Lower leg skin (tissue), 4 donors: ENCODE data around the gene RGSL1. TPM values are rescaled to one million over a fixed set of nuclear protein-coding genes. Genes with fewer than 3 reads are reported as not detected.

Experiments used
- DNase-seq, 2 donors: peaks; one replicate each; pipeline ENCODE4 v3.0.0-alpha.2; 2019; ENCODE audit warnings: low spot score in 2 of 2
- H3K4me3 ChIP-seq: fragments of 200-600 bp; sonication (generic); 2 replicates; pipeline ENCODE4 v1.5.1; 2017; ENCODE audit warnings: mild to moderate bottlenecking, low read depth; ENCODE audit not compliant: poor library complexity, severe bottlenecking
- POLR2A ChIP-seq, 2 donors: fragments of 450-650 bp; IDR thresholded peaks; one replicate each; pipeline ENCODE4 v1.6.1; 2016 to 2017; ENCODE audit warnings: antibody characterized with exemption in 2 of 2, mild to moderate bottlenecking in 1 of 2, moderate library complexity in 1 of 2
- WGBS, 2 donors: methylation state at CpG; one replicate each; pipeline ENCODE4 v1.1.5; 2018; 5-methylcytosine and 5-hydroxymethylcytosine counted together
- intact Hi-C: fragments of 100-400 bp; cut with DNase I; formaldehyde crosslinking; loops from one replicate; pipeline ENCODE4 v1.15.0; 2023; ENCODE audit warnings: low total_unique reads
- total RNA-seq, 4 donors: library from RNA; depleted of rRNA; stranded (reverse); fragments of >200 nt; gene quantifications; one replicate each; pipeline ENCODE4 v1.1.0, GENCODE V29; 2016
- TF ChIP-seq, protein P1 (sequence below), 3 donors: fragments of 450-650 bp; IDR thresholded peaks; one replicate each; pipeline ENCODE4 v1.5.1; 2016; ENCODE audit warnings: antibody characterized with exemption in 3 of 3, mild to moderate bottlenecking in 3 of 3, moderate library complexity in 2 of 3

The RGSL1 gene
- total RNA-seq, 4 donors from 2014 or later: not detected

DNA sequence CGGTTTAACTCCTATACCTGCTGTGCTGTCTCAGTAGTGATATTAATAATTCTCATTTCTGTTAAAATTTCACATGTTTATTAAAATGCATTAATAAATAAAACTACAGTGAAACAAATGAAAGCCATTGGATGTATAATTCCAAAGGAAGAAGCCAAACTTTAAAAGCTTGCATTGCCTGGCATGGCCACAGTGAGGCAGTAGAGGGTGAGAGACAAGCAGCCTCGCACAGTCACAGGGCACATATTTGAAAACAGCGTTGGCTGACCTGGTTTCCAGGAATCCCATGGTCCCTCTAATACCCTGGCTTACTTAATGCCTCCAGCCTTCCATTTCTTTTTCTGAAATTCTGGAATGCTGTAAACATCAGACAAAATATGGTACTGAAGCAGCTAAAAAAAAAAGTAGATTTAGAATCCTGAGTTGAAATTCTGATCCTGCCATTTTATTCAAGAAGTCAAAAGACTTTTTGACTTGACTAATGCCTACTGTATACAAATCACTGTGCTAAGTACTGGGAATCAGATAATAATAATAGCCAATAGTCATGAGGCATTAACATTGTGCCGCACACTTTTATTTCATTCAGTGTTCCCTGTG is 145.8 kb downstream of the RGSL1 start:
- 41 to 47% methylated on average over 4 of the region's 4 CpGs for whole genome bisulfite sequencing, 2 donors
- no peak for TF ChIP-seq POLR2A (IDR thresholded peaks at IDR 0.05)
- TF ChIP-seq, protein P1, sequence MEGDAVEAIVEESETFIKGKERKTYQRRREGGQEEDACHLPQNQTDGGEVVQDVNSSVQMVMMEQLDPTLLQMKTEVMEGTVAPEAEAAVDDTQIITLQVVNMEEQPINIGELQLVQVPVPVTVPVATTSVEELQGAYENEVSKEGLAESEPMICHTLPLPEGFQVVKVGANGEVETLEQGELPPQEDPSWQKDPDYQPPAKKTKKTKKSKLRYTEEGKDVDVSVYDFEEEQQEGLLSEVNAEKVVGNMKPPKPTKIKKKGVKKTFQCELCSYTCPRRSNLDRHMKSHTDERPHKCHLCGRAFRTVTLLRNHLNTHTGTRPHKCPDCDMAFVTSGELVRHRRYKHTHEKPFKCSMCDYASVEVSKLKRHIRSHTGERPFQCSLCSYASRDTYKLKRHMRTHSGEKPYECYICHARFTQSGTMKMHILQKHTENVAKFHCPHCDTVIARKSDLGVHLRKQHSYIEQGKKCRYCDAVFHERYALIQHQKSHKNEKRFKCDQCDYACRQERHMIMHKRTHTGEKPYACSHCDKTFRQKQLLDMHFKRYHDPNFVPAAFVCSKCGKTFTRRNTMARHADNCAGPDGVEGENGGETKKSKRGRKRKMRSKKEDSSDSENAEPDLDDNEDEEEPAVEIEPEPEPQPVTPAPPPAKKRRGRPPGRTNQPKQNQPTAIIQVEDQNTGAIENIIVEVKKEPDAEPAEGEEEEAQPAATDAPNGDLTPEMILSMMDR (IDR thresholded peaks at IDR 0.05): peak in 1 of 3 donors; percentile 60
- no peak overlapping the region for H3K4me3 ChIP-seq
- intact Hi-C loops: no loop called here
- DNase-seq: peak; percentile 68 to 90

- no peak overlapping the region for H3K4me3 ChIP-seq
- TF ChIP-seq POLR2A (IDR thresholded peaks at IDR 0.05): no peak
- TF ChIP-seq, protein P1 (IDR thresholded peaks at IDR 0.05): no peak
- DNase-seq: no peak
- 87 to 95% methylated on average over 6 of the region's 6 CpGs for WGBS, 2 donors
- intact Hi-C loops: no loop called here
Measured at GRCh38 chr1:182596934-182597333, 147.0 kb downstream of the RGSL1 start.

- intact Hi-C loops: no loop called here
- TF ChIP-seq, protein P1 (IDR thresholded peaks at IDR 0.05): no peak
- TF ChIP-seq POLR2A (IDR thresholded peaks at IDR 0.05): no peak
- H3K4me3 ChIP-seq: no peak overlapping the region
- peak in 1 of 2 donors; percentile 65 for DNase-seq
- 71 to 75% methylated on average over 5 of the region's 5 CpGs for WGBS, 2 donors
Measured at GRCh38 chr1:182598296-182598695, 148.3 kb downstream of the RGSL1 start.

- WGBS, 2 donors: 77 to 83% methylated on average over 6 of the region's 6 CpGs
- TF ChIP-seq, protein P1 (IDR thresholded peaks at IDR 0.05): no peak
- no peak for TF ChIP-seq POLR2A (IDR thresholded peaks at IDR 0.05)
- H3K4me3 ChIP-seq: no peak overlapping the region
- DNase-seq: peak in 1 of 2 donors; percentile 61
- intact Hi-C loops: no loop called here
Measured at GRCh38 chr1:182599339-182599738, 149.4 kb downstream of the RGSL1 start.

- intact Hi-C loops: loop anchor here (2.0 to 5.0 kb wide), 2 partner anchors 185 to 518 kb away; no protein-coding TSS in a partner anchor
- WGBS, 2 donors: 86 to 90% methylated on average over 17 of the region's 17 CpGs
- H3K4me3 ChIP-seq: no peak overlapping the region
- no peak for DNase-seq
- TF ChIP-seq, protein P1 (IDR thresholded peaks at IDR 0.05): no peak
- TF ChIP-seq POLR2A (IDR thresholded peaks at IDR 0.05): no peak
Measured at GRCh38 chr1:182600036-182600713, 150.2 kb downstream of the RGSL1 start.
